SK-N-MC (cell line): ENCODE results near the gene ABCB8.

ENCODE experiments used
- EZH2 ChIP-seq: fragments of 200-600 bp; sonication (generic); IDR thresholded peaks from one replicate; pipeline ENCODE4 v1.6.1; 2017; ENCODE audit warnings: antibody characterized with exemption
- FOXP2 ChIP-seq: optimal IDR thresholded peaks from 2 replicates; pipeline ENCODE3; 2011; ENCODE audit warnings: mild to moderate bottlenecking, moderate library complexity; ENCODE audit not compliant: insufficient read depth; ENCODE audit errors: extremely low read length, control extremely low read depth
- POLR2AphosphoS5 ChIP-seq: IDR thresholded peaks from 2 replicates; pipeline ENCODE4 v1.6.1; 2012; ENCODE audit warnings: mild to moderate bottlenecking, low read depth, low read length, borderline replicate concordance

DNA sequence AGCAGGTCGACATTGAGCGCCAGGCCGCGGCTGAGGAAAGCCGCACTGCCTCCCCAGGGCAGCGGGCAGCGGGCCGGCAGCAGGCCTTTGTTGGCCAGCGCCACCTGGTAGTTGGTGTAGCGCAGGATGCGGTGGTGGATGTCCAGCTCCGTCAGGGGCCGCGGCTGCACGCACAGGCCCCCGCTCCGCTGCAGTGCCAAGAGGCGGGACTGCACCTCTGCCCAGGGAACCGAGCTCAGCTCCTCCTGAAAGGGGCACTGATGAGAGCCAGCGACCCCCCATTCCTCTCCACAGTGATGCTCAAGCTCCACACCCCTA, 9.2 kb upstream of the ABCB8 start:
- TF ChIP-seq EZH2 (no peak), POLR2AphosphoS5 (no peak), FOXP2 (no peak)
